Thyroid gland (tissue), 4 donors: ENCODE data around the gene SLC4A7.

Source experiments
- POLR2A ChIP-seq, 2 donors: fragments of 450-650 bp; IDR thresholded peaks; one replicate each; pipeline ENCODE4 v1.6.1; 2017; ENCODE audit warnings: antibody characterized with exemption in 2 of 2, mild to moderate bottlenecking in 2 of 2, moderate library complexity in 1 of 2
- TF ChIP-seq, protein P1 (sequence below), 6 experiments: fragments of 200-600 bp in 3 of 6; fragments of 450-650 bp in 3 of 6; sonication (generic) in 3 of 6; IDR thresholded peaks; one replicate each; pipeline ENCODE4 v1.5.1; 2016 to 2019; ENCODE audit warnings: antibody characterized with exemption in 6 of 6, mild to moderate bottlenecking in 2 of 6, inconsistent platforms in 1 of 6, moderate library complexity in 1 of 6

DNA sequence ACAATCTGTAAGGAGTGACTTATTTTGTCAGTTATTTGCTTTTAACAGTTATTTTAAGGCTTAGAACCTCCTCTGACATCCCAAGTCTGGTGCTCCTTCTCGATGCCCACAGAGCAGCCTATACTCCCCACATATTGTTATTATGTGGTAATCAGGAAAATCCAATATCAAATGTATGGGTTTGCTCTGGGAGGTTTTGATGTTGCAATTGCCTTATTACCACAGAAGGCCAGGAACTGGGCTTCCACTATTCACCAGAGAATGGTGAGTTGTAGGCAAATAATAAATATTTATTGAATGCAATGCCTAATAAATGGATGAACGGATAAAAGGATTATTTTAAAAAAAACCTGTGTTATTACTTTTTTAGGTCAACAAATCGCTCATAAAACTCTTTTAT lies 127.2 kb downstream of the SLC4A7 start:
- TF ChIP-seq, protein P1, sequence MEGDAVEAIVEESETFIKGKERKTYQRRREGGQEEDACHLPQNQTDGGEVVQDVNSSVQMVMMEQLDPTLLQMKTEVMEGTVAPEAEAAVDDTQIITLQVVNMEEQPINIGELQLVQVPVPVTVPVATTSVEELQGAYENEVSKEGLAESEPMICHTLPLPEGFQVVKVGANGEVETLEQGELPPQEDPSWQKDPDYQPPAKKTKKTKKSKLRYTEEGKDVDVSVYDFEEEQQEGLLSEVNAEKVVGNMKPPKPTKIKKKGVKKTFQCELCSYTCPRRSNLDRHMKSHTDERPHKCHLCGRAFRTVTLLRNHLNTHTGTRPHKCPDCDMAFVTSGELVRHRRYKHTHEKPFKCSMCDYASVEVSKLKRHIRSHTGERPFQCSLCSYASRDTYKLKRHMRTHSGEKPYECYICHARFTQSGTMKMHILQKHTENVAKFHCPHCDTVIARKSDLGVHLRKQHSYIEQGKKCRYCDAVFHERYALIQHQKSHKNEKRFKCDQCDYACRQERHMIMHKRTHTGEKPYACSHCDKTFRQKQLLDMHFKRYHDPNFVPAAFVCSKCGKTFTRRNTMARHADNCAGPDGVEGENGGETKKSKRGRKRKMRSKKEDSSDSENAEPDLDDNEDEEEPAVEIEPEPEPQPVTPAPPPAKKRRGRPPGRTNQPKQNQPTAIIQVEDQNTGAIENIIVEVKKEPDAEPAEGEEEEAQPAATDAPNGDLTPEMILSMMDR (IDR thresholded peaks at IDR 0.05) = no peak
- TF ChIP-seq POLR2A (IDR thresholded peaks at IDR 0.05) = no peak
